ENCODE results near the gene SH2D1B.

GRCh38 chr1:162385280-162385623 is 26.7 kb downstream of the SH2D1B start:
- TF ChIP-seq CTCF (IDR thresholded peaks at IDR 0.05), result no peak
- no peak for TF ChIP-seq POLR2A (IDR thresholded peaks at IDR 0.05)

All from body of pancreas (tissue), 4 donors.